WI38 (cell line): Measurements from ENCODE around the gene RRP12.

ENCODE experiments used
- H3K4me3 ChIP-seq: 2 replicates; pipeline ENCODE4 v1.5.1; 2011; ENCODE audit warnings: low read depth, mild to moderate bottlenecking, control low read depth, low read length
- TF ChIP-seq, protein P1 (sequence below): IDR thresholded peaks from 2 replicates; pipeline ENCODE4 v1.5.1; 2012; ENCODE audit warnings: low read depth, mild to moderate bottlenecking, control low read depth, low read length

RRP12 gene, protein sequence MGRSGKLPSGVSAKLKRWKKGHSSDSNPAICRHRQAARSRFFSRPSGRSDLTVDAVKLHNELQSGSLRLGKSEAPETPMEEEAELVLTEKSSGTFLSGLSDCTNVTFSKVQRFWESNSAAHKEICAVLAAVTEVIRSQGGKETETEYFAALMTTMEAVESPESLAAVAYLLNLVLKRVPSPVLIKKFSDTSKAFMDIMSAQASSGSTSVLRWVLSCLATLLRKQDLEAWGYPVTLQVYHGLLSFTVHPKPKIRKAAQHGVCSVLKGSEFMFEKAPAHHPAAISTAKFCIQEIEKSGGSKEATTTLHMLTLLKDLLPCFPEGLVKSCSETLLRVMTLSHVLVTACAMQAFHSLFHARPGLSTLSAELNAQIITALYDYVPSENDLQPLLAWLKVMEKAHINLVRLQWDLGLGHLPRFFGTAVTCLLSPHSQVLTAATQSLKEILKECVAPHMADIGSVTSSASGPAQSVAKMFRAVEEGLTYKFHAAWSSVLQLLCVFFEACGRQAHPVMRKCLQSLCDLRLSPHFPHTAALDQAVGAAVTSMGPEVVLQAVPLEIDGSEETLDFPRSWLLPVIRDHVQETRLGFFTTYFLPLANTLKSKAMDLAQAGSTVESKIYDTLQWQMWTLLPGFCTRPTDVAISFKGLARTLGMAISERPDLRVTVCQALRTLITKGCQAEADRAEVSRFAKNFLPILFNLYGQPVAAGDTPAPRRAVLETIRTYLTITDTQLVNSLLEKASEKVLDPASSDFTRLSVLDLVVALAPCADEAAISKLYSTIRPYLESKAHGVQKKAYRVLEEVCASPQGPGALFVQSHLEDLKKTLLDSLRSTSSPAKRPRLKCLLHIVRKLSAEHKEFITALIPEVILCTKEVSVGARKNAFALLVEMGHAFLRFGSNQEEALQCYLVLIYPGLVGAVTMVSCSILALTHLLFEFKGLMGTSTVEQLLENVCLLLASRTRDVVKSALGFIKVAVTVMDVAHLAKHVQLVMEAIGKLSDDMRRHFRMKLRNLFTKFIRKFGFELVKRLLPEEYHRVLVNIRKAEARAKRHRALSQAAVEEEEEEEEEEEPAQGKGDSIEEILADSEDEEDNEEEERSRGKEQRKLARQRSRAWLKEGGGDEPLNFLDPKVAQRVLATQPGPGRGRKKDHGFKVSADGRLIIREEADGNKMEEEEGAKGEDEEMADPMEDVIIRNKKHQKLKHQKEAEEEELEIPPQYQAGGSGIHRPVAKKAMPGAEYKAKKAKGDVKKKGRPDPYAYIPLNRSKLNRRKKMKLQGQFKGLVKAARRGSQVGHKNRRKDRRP (N-terminal part only)

GRCh38 chr10:97400665-97401454 lies at the start of gene RRP12:
Gene RRP12, minus strand, starts transcription at chr10:97401340. Its CDS starts 109 bp downstream, at chr10:97401231.
- peak within 1 kb of the TSS; percentile 93 for H3K4me3 ChIP-seq

GRCh38 chr10:97450828-97451227 lies 49.7 kb upstream of the RRP12 start:
- TF ChIP-seq, protein P1, sequence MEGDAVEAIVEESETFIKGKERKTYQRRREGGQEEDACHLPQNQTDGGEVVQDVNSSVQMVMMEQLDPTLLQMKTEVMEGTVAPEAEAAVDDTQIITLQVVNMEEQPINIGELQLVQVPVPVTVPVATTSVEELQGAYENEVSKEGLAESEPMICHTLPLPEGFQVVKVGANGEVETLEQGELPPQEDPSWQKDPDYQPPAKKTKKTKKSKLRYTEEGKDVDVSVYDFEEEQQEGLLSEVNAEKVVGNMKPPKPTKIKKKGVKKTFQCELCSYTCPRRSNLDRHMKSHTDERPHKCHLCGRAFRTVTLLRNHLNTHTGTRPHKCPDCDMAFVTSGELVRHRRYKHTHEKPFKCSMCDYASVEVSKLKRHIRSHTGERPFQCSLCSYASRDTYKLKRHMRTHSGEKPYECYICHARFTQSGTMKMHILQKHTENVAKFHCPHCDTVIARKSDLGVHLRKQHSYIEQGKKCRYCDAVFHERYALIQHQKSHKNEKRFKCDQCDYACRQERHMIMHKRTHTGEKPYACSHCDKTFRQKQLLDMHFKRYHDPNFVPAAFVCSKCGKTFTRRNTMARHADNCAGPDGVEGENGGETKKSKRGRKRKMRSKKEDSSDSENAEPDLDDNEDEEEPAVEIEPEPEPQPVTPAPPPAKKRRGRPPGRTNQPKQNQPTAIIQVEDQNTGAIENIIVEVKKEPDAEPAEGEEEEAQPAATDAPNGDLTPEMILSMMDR, result no peak
- H3K4me3 ChIP-seq, result no peak overlapping the region

More at GRCh38 chr10:97400665-97401454, at the start of gene RRP12:
- TF ChIP-seq, protein P1, result no peak

- H3K4me3 ChIP-seq, result peak within 1 kb of the TSS; percentile 93
- TF ChIP-seq, protein P1, result no peak
Observed at GRCh38 chr10:97445722-97446639, 44.8 kb upstream of the RRP12 start, which contains the start of the genes EXOSC1 and ZDHHC16. Gene EXOSC1, minus strand, starts transcription at chr10:97446006. Its CDS starts 21 bp downstream, at chr10:97445985. Gene ZDHHC16, plus strand, starts transcription at chr10:97446175. Its CDS starts 5,501 bp downstream, at chr10:97451676.

DNA sequence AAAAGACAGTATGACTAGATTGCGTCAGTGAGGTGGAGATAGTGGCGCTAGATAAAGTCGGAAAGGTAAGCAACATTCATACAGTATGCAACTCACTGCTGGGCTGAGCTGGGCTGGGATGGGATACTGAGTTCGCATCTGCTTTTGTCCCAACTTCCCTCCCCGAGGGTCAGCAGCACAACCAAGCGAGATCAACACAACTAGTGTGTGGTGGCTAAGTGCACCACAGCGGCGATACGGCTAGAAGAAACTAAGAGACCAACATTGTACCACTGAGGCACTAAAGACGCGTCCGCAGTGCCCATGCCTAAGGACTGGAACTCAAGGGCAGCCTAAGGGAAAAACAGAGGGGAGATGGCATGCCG lies 44.2 kb upstream of the RRP12 start:
- peak overlapping the region; percentile 93 for H3K4me3 ChIP-seq
- TF ChIP-seq, protein P1, result no peak

DNA sequence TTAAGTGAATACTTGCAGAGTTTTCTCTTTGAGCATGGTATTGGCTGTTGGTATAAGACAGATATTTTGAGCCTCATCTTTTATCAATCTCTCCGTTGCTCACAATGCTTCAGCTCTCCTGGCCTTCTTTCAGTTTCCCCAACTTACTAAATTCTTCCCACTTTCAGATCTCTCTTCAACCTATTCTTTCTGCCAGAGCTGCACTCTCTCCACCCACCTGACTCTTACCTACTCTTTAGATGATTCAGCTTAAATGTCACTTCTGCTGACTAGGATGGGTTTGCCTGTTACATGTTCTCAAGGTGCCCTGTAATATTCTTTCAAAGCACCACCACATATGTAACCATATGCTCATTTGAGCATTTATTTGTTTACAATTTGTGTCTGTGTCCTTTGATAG lies 43.1 kb upstream of the RRP12 start:
- TF ChIP-seq, protein P1, result no peak
- no peak overlapping the region for H3K4me3 ChIP-seq

GRCh38 chr10:97442277-97442676 lies 41.1 kb upstream of the RRP12 start:
- H3K4me3 ChIP-seq, result no peak overlapping the region
- TF ChIP-seq, protein P1, result no peak
